Mesenchymal stem cell (in vitro differentiated cells and primary cell): ENCODE results near the gene EN1.

ENCODE experiments used
- DNase-seq: peaks from one replicate; pipeline ENCODE4 v3.0.0-alpha.2; 2013
- H2AFZ ChIP-seq: one replicate; pipeline ENCODE4 v1.6.1; 2013; ENCODE audit warnings: low read depth, mild to moderate bottlenecking, control low read depth, inconsistent platforms, low read length, moderate library complexity
- H2AK5ac ChIP-seq: 2 replicates; pipeline ENCODE4 v1.6.1; 2013; ENCODE audit warnings: low read length, moderate library complexity, mild to moderate bottlenecking, inconsistent platforms; ENCODE audit not compliant: severe bottlenecking
- H2BK120ac ChIP-seq: one replicate; pipeline ENCODE4 v1.6.1; 2013; ENCODE audit warnings: low read depth, mild to moderate bottlenecking, inconsistent platforms, low read length, moderate library complexity
- H2BK12ac ChIP-seq, 2 experiments: one replicate each; pipeline ENCODE4 v1.6.1; 2013; ENCODE audit warnings: inconsistent platforms in 2 of 2, low read length in 2 of 2, mild to moderate bottlenecking in 2 of 2, moderate library complexity in 2 of 2, control low read depth in 1 of 2
- H2BK15ac ChIP-seq: one replicate; pipeline ENCODE4 v1.6.1; 2013; ENCODE audit warnings: mild to moderate bottlenecking, low read depth, inconsistent platforms; ENCODE audit not compliant: poor library complexity, severe bottlenecking
- H2BK5ac ChIP-seq: 2 replicates; pipeline ENCODE4 v1.6.1; 2013; ENCODE audit warnings: low read depth, mild to moderate bottlenecking, low read length, control low read depth, inconsistent platforms; ENCODE audit not compliant: poor library complexity, severe bottlenecking
- H3K14ac ChIP-seq, 2 experiments: one replicate each; pipeline ENCODE4 v1.6.1; 2013; ENCODE audit warnings: inconsistent platforms in 2 of 2, low read length in 2 of 2, control low read depth in 1 of 2, mild to moderate bottlenecking in 1 of 2, moderate library complexity in 1 of 2
- H3K18ac ChIP-seq, 2 experiments: one replicate each; pipeline ENCODE4 v1.6.1; 2013; ENCODE audit warnings: inconsistent platforms in 2 of 2, low read length in 2 of 2, control low read depth in 1 of 2, low read depth in 1 of 2, mild to moderate bottlenecking in 1 of 2
- H3K23ac ChIP-seq, 2 experiments: one replicate each; pipeline ENCODE4 v1.6.1; 2013; ENCODE audit warnings: inconsistent platforms in 2 of 2, low read length in 2 of 2, mild to moderate bottlenecking in 2 of 2, moderate library complexity in 2 of 2, control low read depth in 1 of 2
- H3K27ac ChIP-seq: 2 replicates; pipeline ENCODE4 v1.5.1; 2013; ENCODE audit warnings: mild to moderate bottlenecking, moderate library complexity, low read length, control low read depth, inconsistent platforms; ENCODE audit not compliant: poor library complexity, severe bottlenecking
- H3K27me3 ChIP-seq, 2 experiments: 2 replicates each; pipeline versions ENCODE4 v1.6.1 to v1.7.0; 2013; ENCODE audit warnings: low read length in 2 of 2, mild to moderate bottlenecking in 2 of 2, moderate library complexity in 2 of 2, control low read depth in 1 of 2, inconsistent platforms in 1 of 2; ENCODE audit not compliant: control insufficient read depth in 1 of 2, insufficient read depth in 1 of 2
- H3K36me3 ChIP-seq, 2 experiments: 2 replicates each; pipeline versions ENCODE4 v1.6.1 to v1.7.0; 2013; ENCODE audit warnings: low read length in 2 of 2, control low read depth in 1 of 2, inconsistent platforms in 1 of 2, low read depth in 1 of 2, mild to moderate bottlenecking in 1 of 2; ENCODE audit not compliant: insufficient read depth in 2 of 2, control insufficient read depth in 1 of 2
- H3K4ac ChIP-seq, 2 experiments: one replicate each; pipeline ENCODE4 v1.6.1; 2013; ENCODE audit warnings: inconsistent platforms in 2 of 2, low read length in 2 of 2, mild to moderate bottlenecking in 2 of 2, moderate library complexity in 2 of 2, control low read depth in 1 of 2, low read depth in 1 of 2
- H3K4me1 ChIP-seq: 2 replicates; pipeline ENCODE4 v1.6.1; 2013; ENCODE audit warnings: low read depth, low read length, control low read depth; ENCODE audit not compliant: control insufficient read depth, insufficient read depth
- H3K4me2 ChIP-seq: 2 replicates; pipeline ENCODE4 v1.6.1; 2013; ENCODE audit warnings: low read length, mild to moderate bottlenecking, inconsistent platforms; ENCODE audit not compliant: poor library complexity, severe bottlenecking
- H3K4me3 ChIP-seq, 2 experiments: 2 replicates each; pipeline versions ENCODE4 v1.5.1 to v1.7.0; 2013; ENCODE audit warnings: low read length in 2 of 2, mild to moderate bottlenecking in 2 of 2, control low read depth in 1 of 2, low read depth in 1 of 2; ENCODE audit not compliant: insufficient read depth in 1 of 2
- H3K79me1 ChIP-seq: replicated peaks from 2 replicates; pipeline ENCODE4 v1.6.1; 2013; ENCODE audit warnings: mild to moderate bottlenecking, control low read depth, low read length, inconsistent platforms; ENCODE audit not compliant: poor library complexity, severe bottlenecking
- H3K9ac ChIP-seq: 2 replicates; pipeline ENCODE4 v1.7.0; 2013; ENCODE audit warnings: mild to moderate bottlenecking, low read length, moderate library complexity
- H3K9me3 ChIP-seq: 2 replicates; pipeline ENCODE4 v1.7.0; 2013; ENCODE audit warnings: mild to moderate bottlenecking, low read length; ENCODE audit not compliant: control insufficient read depth
- H4K8ac ChIP-seq: one replicate; pipeline ENCODE4 v1.6.1; 2013; ENCODE audit warnings: inconsistent platforms, mild to moderate bottlenecking, low read length, moderate library complexity
- H4K91ac ChIP-seq: one replicate; pipeline ENCODE4 v1.6.1; 2013; ENCODE audit warnings: mild to moderate bottlenecking, low read length, inconsistent platforms
- WGBS: methylation state at CpG from one replicate; pipeline ENCODE4 v1.1.7; 2013; ENCODE audit warnings: mixed read lengths; 5-methylcytosine and 5-hydroxymethylcytosine counted together

Gene EN1

GRCh38 chr2:118845522-118846441, 1.7 kb downstream of the EN1 start:
- H2BK5ac ChIP-seq, result no peak overlapping the region
- no peak for DNase-seq
- no peak overlapping the region for H3K14ac ChIP-seq
- peaks cover 0 to 26% of the 10 kb centered on the region in 2 experiments for H3K36me3 ChIP-seq
- no peaks in the 10 kb centered on the region for H3K9me3 ChIP-seq
- WGBS, result 3% methylated on average over 42 of the region's 47 CpGs
- H2AFZ ChIP-seq, result no peak overlapping the region
- peaks cover 0 to 92% of the 10 kb centered on the region in 2 experiments for H3K27me3 ChIP-seq
- H3K4me2 ChIP-seq, result no peak overlapping the region
- H3K9ac ChIP-seq, result peak overlapping the region; percentile 98
- H3K4me3 ChIP-seq, result peak overlapping the region; percentile 30 to 89
- no peaks in the 10 kb centered on the region for H3K79me1 ChIP-seq
- no peak overlapping the region for H4K8ac ChIP-seq
- no peak overlapping the region for H3K23ac ChIP-seq
- H2BK120ac ChIP-seq, result no peak overlapping the region
- no peak overlapping the region for H3K4ac ChIP-seq
- H3K18ac ChIP-seq, result no peak overlapping the region
- H2BK12ac ChIP-seq, result no peak overlapping the region
- no peak overlapping the region for H3K27ac ChIP-seq
- peaks cover 29% of the 10 kb centered on the region for H3K4me1 ChIP-seq
- no peak overlapping the region for H2AK5ac ChIP-seq
- H4K91ac ChIP-seq, result no peak overlapping the region
- no peak overlapping the region for H2BK15ac ChIP-seq

- Histone ChIP-seq H3K9me3 (no peaks in the 10 kb centered on the region), H2BK120ac (no peak overlapping the region), H3K27me3 (peaks cover 0 to 92% of the 10 kb centered on the region in 2 experiments)
Observed at GRCh38 chr2:118845005-118845521, 2.4 kb downstream of the EN1 start.

GRCh38 chr2:118844261-118845004, 3.0 kb downstream of the EN1 start:
- WGBS, result 7% methylated on average over 5 of the region's 8 CpGs
- Histone ChIP-seq H3K4ac (no peak overlapping the region), H3K4me1 (peaks cover 29% of the 10 kb centered on the region), H3K27me3 (peaks cover 0 to 92% of the 10 kb centered on the region in 2 experiments), H3K79me1 (no peaks in the 10 kb centered on the region), H2BK120ac (no peak overlapping the region), H3K36me3 (peaks cover 0 to 29% of the 10 kb centered on the region in 2 experiments), H2AK5ac (no peak overlapping the region), H3K4me2 (no peak overlapping the region), H4K91ac (no peak overlapping the region), H2AFZ (no peak overlapping the region), H3K9ac (peak overlapping the region; percentile 98), H3K9me3 (no peaks in the 10 kb centered on the region), H3K14ac (no peak overlapping the region), H4K8ac (no peak overlapping the region), H3K4me3 (peak overlapping the region in 1 of 2 experiments; percentile 89), H3K27ac (no peak overlapping the region), H3K23ac (no peak overlapping the region), H2BK15ac (no peak overlapping the region), H2BK12ac (no peak overlapping the region), H3K18ac (no peak overlapping the region), H2BK5ac (no peak overlapping the region)
- no peak for DNase-seq

More at GRCh38 chr2:118845005-118845521, 2.4 kb downstream of the EN1 start:
- H2BK12ac ChIP-seq, result no peak overlapping the region
- no peak for DNase-seq
- no peak overlapping the region for H2AK5ac ChIP-seq
- H3K36me3 ChIP-seq, result peaks cover 0 to 29% of the 10 kb centered on the region in 2 experiments
- no peak overlapping the region for H3K27ac ChIP-seq
- H3K18ac ChIP-seq, result no peak overlapping the region
- H2AFZ ChIP-seq, result no peak overlapping the region
- H3K4me2 ChIP-seq, result no peak overlapping the region
- 2% methylated on average over 43 of the region's 43 CpGs for WGBS
- H3K23ac ChIP-seq, result no peak overlapping the region
- peaks cover 29% of the 10 kb centered on the region for H3K4me1 ChIP-seq
- no peak overlapping the region for H3K14ac ChIP-seq
- H3K4ac ChIP-seq, result no peak overlapping the region
- no peak overlapping the region for H2BK15ac ChIP-seq
- H3K79me1 ChIP-seq, result no peaks in the 10 kb centered on the region
- no peak overlapping the region for H2BK5ac ChIP-seq
- no peak overlapping the region for H4K91ac ChIP-seq
- H4K8ac ChIP-seq, result no peak overlapping the region
- H3K9ac ChIP-seq, result peak overlapping the region; percentile 98
- H3K4me3 ChIP-seq, result peak overlapping the region in 1 of 2 experiments; percentile 89
